GM23338 (cell line): ENCODE results near the gene TRIM25. TPM values are rescaled to one million over a fixed set of nuclear protein-coding genes. Genes with fewer than 3 reads are reported as not detected.

Experiments used
- ATAC-seq: fragments of 200-7000 bp; cut with Tn5 transposase; 3 replicates; pipeline ENCODE4 v1.9.1; 2020
- DNase-seq: peaks from one replicate; pipeline ENCODE4 v3.0.0-alpha.2; 2015; ENCODE audit warnings: low spot score
- H2AFZ ChIP-seq: fragments of 200-600 bp; sonication (generic); 2 replicates; pipeline ENCODE4 v1.8.0; 2016; ENCODE audit warnings: antibody characterized with exemption, mild to moderate bottlenecking, moderate library complexity
- H3F3A ChIP-seq: fragments of 200-600 bp; sonication (generic); replicated peaks from 2 replicates; pipeline ENCODE4 v1.8.0; 2017; ENCODE audit warnings: antibody characterized with exemption, mixed run types, low read depth
- H3K27ac ChIP-seq: fragments of 200-600 bp; sonication (generic); 2 replicates; pipeline ENCODE4 v1.6.1; 2016; ENCODE audit warnings: low read depth
- H3K27me3 ChIP-seq: fragments of 200-600 bp; sonication (generic); 2 replicates; pipeline ENCODE4 v1.8.0; 2016; ENCODE audit warnings: mild to moderate bottlenecking, mixed run types, moderate library complexity; ENCODE audit not compliant: insufficient read depth
- H3K36me3 ChIP-seq: fragments of 200-600 bp; sonication (generic); 2 replicates; pipeline ENCODE4 v1.8.0; 2016; ENCODE audit warnings: mild to moderate bottlenecking; ENCODE audit not compliant: insufficient read depth
- H3K4me1 ChIP-seq: fragments of 200-600 bp; sonication (generic); 2 replicates; pipeline ENCODE4 v1.8.0; 2016; ENCODE audit warnings: mild to moderate bottlenecking, moderate library complexity; ENCODE audit not compliant: insufficient read depth
- H3K4me2 ChIP-seq: fragments of 200-600 bp; sonication (generic); 2 replicates; pipeline ENCODE4 v1.7.1; 2017; ENCODE audit warnings: mixed run types
- H3K4me3 ChIP-seq: fragments of 200-600 bp; sonication (generic); 2 replicates; pipeline ENCODE4 v1.6.1; 2016; ENCODE audit warnings: mixed run types
- H3K79me2 ChIP-seq: fragments of 200-600 bp; sonication (generic); replicated peaks from 2 replicates; pipeline ENCODE4 v1.8.0; 2017; ENCODE audit warnings: mild to moderate bottlenecking; ENCODE audit not compliant: insufficient read depth
- H3K9me2 ChIP-seq: fragments of 200-600 bp; sonication (generic); 2 replicates; pipeline ENCODE4 v1.8.0; 2017; ENCODE audit not compliant: insufficient read depth
- H4K20me1 ChIP-seq: fragments of 200-600 bp; sonication (generic); replicated peaks from 2 replicates; pipeline ENCODE4 v1.8.0; 2017; ENCODE audit warnings: mild to moderate bottlenecking; ENCODE audit not compliant: insufficient read depth
- H3K27ac Mint-ChIP-seq: 2 replicates; pipeline ENCODE4 v1.8.0; 2020; ENCODE audit warnings: inconsistent platforms, mild to moderate bottlenecking, moderate library complexity, mixed read lengths
- H3K27me3 Mint-ChIP-seq: 3 replicates; pipeline ENCODE4 v1.8.0; 2022; ENCODE audit warnings: low read depth, mild to moderate bottlenecking, moderate library complexity, mixed read lengths, inconsistent platforms; ENCODE audit not compliant: insufficient read depth, poor library complexity
- H3K36me3 Mint-ChIP-seq: 3 replicates; pipeline ENCODE4 v1.8.0; 2021; ENCODE audit warnings: low read depth, mild to moderate bottlenecking, inconsistent platforms, moderate library complexity, mixed read lengths
- H3K4me1 Mint-ChIP-seq: 3 replicates; pipeline ENCODE4 v1.8.0; 2020; ENCODE audit warnings: mild to moderate bottlenecking, inconsistent platforms, mixed read lengths
- H3K4me3 Mint-ChIP-seq: 3 replicates; pipeline ENCODE4 v1.8.0; 2021; ENCODE audit warnings: moderate library complexity, mild to moderate bottlenecking, inconsistent platforms, mixed read lengths
- H3K9me3 Mint-ChIP-seq: 3 replicates; pipeline ENCODE4 v1.8.0; 2020; ENCODE audit warnings: moderate library complexity, mild to moderate bottlenecking, inconsistent platforms, mixed read lengths
- EZH2phosphoT487 ChIP-seq: fragments of 200-600 bp; sonication (generic); IDR thresholded peaks from one replicate; pipeline ENCODE4 v1.8.1; 2018; ENCODE audit warnings: antibody characterized with exemption; ENCODE audit not compliant: unreplicated experiment
- POLR2AphosphoS5 ChIP-seq: IDR thresholded peaks from 2 replicates; pipeline ENCODE4 v1.6.1; 2016; ENCODE audit warnings: antibody characterized with exemption, low read depth
- ZNF114 ChIP-seq: fragments of 250-450 bp; sonication (Bioruptor Pico); IDR thresholded peaks from 2 replicates; pipeline ENCODE4 v1.5.0; 2020; ENCODE audit warnings: mild to moderate bottlenecking, moderate library complexity
- ZNF462 ChIP-seq: fragments of 250-450 bp; sonication (Bioruptor Pico); IDR thresholded peaks from 2 replicates; pipeline ENCODE4 v1.5.0; 2020; ENCODE audit warnings: mild to moderate bottlenecking, moderate library complexity
- polyA plus RNA-seq: library from polyadenylated mRNA; unstranded; fragments of >200 nt; fragmentation: Nextera tagmentation; extraction: Ambion mirVana; gene quantifications from 2 replicates; pipeline ENCODE4 v1.2.1, GENCODE V29; 2016
- total RNA-seq: library from RNA; depleted of rRNA; stranded (reverse); fragments of >200 nt; shearing (Covaris generic); gene quantifications from 2 replicates; pipeline ENCODE4 v1.2.3, GENCODE V29; 2014

Gene TRIM25
- total and polyA plus RNA-seq, 2 experiments from 2014 or later: 19.6 to 36.2 TPM

GRCh38 chr17:56898874-56899273 lies 15.0 kb downstream of the TRIM25 start (continued):
- TF ChIP-seq ZNF462 (CRISPR knock-in tag) (no peak), EZH2phosphoT487 (no peak)

- no peaks in the 10 kb centered on the region for H3K9me2 ChIP-seq
- no peak overlapping the region for H3K4me2 ChIP-seq
- H3K27me3 ChIP-seq: no peaks in the 10 kb centered on the region
- no peak overlapping the region for H3K27ac ChIP-seq
- no peaks in the 10 kb centered on the region for H3K9me3 Mint-ChIP-seq
- H3F3A ChIP-seq: no peaks in the 10 kb centered on the region
- H3K27ac Mint-ChIP-seq: no peak overlapping the region
- H3K79me2 ChIP-seq: no peaks in the 10 kb centered on the region
- no peaks in the 10 kb centered on the region; the same call in none of the 2 replicates for H3K36me3 ChIP-seq
- peaks cover 6% of the 10 kb centered on the region; the same call in 1 of the 2 replicates for H3K4me1 ChIP-seq
- DNase-seq (no peak), ATAC-seq (no peak)
- H3K4me3 Mint-ChIP-seq: no peak overlapping the region
- no peak overlapping the region for H3K4me3 ChIP-seq
- TF ChIP-seq POLR2AphosphoS5 (no peak), ZNF114 (no peak)
- H3K27me3 Mint-ChIP-seq: peaks cover 2% of the 10 kb centered on the region
- peaks cover 57% of the 10 kb centered on the region for H3K36me3 Mint-ChIP-seq
- no peak overlapping the region for H2AFZ ChIP-seq
- H3K4me1 Mint-ChIP-seq: peaks cover 24% of the 10 kb centered on the region
- no peaks in the 10 kb centered on the region for H4K20me1 ChIP-seq
These were observed 16.0 kb downstream of the TRIM25 start for GRCh38 chr17:56897646-56898424.
